ENCODE measurements around the gene CHST8. TPM values are rescaled to one million over a fixed set of nuclear protein-coding genes. Genes with fewer than 3 reads are reported as not detected.
A peak's percentile ranks its signal among the peaks of the same experiment; 100 is the strongest.
"Not testable (repeated sequence)": the region's sequence is repeated elsewhere in the genome, so short reads cannot be mapped to it uniquely, and the experiment has no call there.

CHST8 gene
- total and polyA plus RNA-seq, 5 donors: 0.15 to 0.63 (median 0.37) TPM; not detected in 1

- H3K27ac ChIP-seq (ENCODE audit: low read length); H3K27me3 ChIP-seq (ENCODE audit: control insufficient read depth, insufficient read depth); H3K4me1 ChIP-seq (ENCODE audit: control insufficient read depth, insufficient read depth, low read length); H3K9me3 ChIP-seq (ENCODE audit: control insufficient read depth, low read length); ATAC-seq; H3K4me3 ChIP-seq (ENCODE audit: low read length); intact Hi-C loops (cut with DNase I): not testable (repeated sequence)
- DNase-seq: peak in 1 of 3 donors; percentile 1
- 93% methylated on average over 7 of the region's 7 CpGs for WGBS
Observed at GRCh38 chr19:33819078-33819477, 197.3 kb downstream of the CHST8 start.

- DNase-seq: no peak
- H3K9me3 ChIP-seq (ENCODE audit: control insufficient read depth, low read length): no peaks in the 10 kb centered on the region
- peaks cover 4% of the 10 kb centered on the region for H3K4me1 ChIP-seq (ENCODE audit: control insufficient read depth, insufficient read depth, low read length)
- H3K27me3 ChIP-seq (ENCODE audit: control insufficient read depth, insufficient read depth): no peaks in the 10 kb centered on the region
- intact Hi-C loops (cut with DNase I): no loop called here
- peak overlapping the region; percentile 76 for H3K27ac ChIP-seq (ENCODE audit: low read length)
- ATAC-seq: no peak
- H3K4me3 ChIP-seq (ENCODE audit: low read length): peak overlapping the region; percentile 44
- WGBS: 42% methylated on average over 10 of the region's 10 CpGs
Observed at GRCh38 chr19:33819506-33819879, 197.7 kb downstream of the CHST8 start.

- no peaks in the 10 kb centered on the region for H3K27me3 ChIP-seq (ENCODE audit: control insufficient read depth, insufficient read depth)
- H3K4me3 ChIP-seq (ENCODE audit: low read length): peak overlapping the region; percentile 44
- 3% methylated on average over 61 of the region's 61 CpGs for WGBS
- peaks cover 4% of the 10 kb centered on the region for H3K4me1 ChIP-seq (ENCODE audit: control insufficient read depth, insufficient read depth, low read length)
- ATAC-seq (peak; percentile 92 to 96), DNase-seq (peak; percentile 90 to 95 (median 94))
- intact Hi-C loops (cut with DNase I): no loop called here
- H3K9me3 ChIP-seq (ENCODE audit: control insufficient read depth, low read length): no peaks in the 10 kb centered on the region
- peak overlapping the region; percentile 76 for H3K27ac ChIP-seq (ENCODE audit: low read length)
Observed at GRCh38 chr19:33819880-33820781, 198.4 kb downstream of the CHST8 start.

- ATAC-seq: no peak
- no peak overlapping the region for H3K27ac ChIP-seq (ENCODE audit: low read length)
Observed at GRCh38 chr19:33821871-33822270, 200.1 kb downstream of the CHST8 start.

More at GRCh38 chr19:33821871-33822270, 200.1 kb downstream of the CHST8 start:
- WGBS: 64% methylated on average over 2 of the region's 2 CpGs
- H3K9me3 ChIP-seq (ENCODE audit: control insufficient read depth, low read length): no peaks in the 10 kb centered on the region
- peaks cover 4% of the 10 kb centered on the region for H3K4me1 ChIP-seq (ENCODE audit: control insufficient read depth, insufficient read depth, low read length)
- H3K27me3 ChIP-seq (ENCODE audit: control insufficient read depth, insufficient read depth): no peaks in the 10 kb centered on the region
- DNase-seq: no peak
- intact Hi-C loops (cut with DNase I): no loop called here
- no peak overlapping the region for H3K4me3 ChIP-seq (ENCODE audit: low read length)

Other genes with a start within 250 kb of the CHST8 start
- 10 to 100 TPM; 13.1 to 18.3 (median 15.7) TPM for gene CEBPG, start 248.2 kb upstream of the CHST8 start, total RNA-seq
- gene CEBPG, start 248.2 kb upstream of the CHST8 start, polyA plus RNA-seq: 12.7 TPM
- gene PEPD, start 100.2 kb upstream of the CHST8 start, total RNA-seq: 10 to 100 TPM; 27.7 to 37.5 (median 34.9) TPM
- 30.1 TPM for gene PEPD, start 100.2 kb upstream of the CHST8 start, polyA plus RNA-seq
- 10 to 100 TPM; 10.6 to 14.6 (median 12.7) TPM for gene KCTD15, start 174.9 kb downstream of the CHST8 start, total RNA-seq
- gene KCTD15, start 174.9 kb downstream of the CHST8 start, polyA plus RNA-seq: 10.3 TPM

Data from right cardiac atrium (tissue), 5 donors.